GF-D8 (cell line): Measurements from ENCODE around the gene HTT.

ENCODE experiments used
- DNase-seq: peaks from one replicate; lab custom pipeline; 2025; lab: John Stamatoyannopoulos, UW

The HTT gene

GRCh38 chr4:3234171-3235029 is 159.9 kb downstream of the HTT start:
- DNase-seq = no peak

- no peak for DNase-seq
These were observed 160.5 kb downstream of the HTT start for GRCh38 chr4:3235030-3235345.

GRCh38 chr4:3235581-3235980 is 161.1 kb downstream of the HTT start:
- DNase-seq = no peak

GRCh38 chr4:3236326-3236878 is 161.9 kb downstream of the HTT start:
- no peak for DNase-seq

GRCh38 chr4:3237266-3237665 is 162.8 kb downstream of the HTT start:
- DNase-seq = no peak

GRCh38 chr4:3237712-3238560 is 163.5 kb downstream of the HTT start:
- DNase-seq = no peak

- DNase-seq = no peak
These were observed 164.2 kb downstream of the HTT start for GRCh38 chr4:3238721-3239120.

- no peak for DNase-seq
These were observed 164.8 kb downstream of the HTT start for GRCh38 chr4:3239303-3239702.

- no peak for DNase-seq
These were observed 165.8 kb downstream of the HTT start for GRCh38 chr4:3239998-3240920.

GRCh38 chr4:3240936-3241522 is 166.5 kb downstream of the HTT start:
- DNase-seq = no peak

- no peak for DNase-seq
These were observed 167.5 kb downstream of the HTT start for GRCh38 chr4:3241898-3242524.

- DNase-seq = no peak
These were observed 168.8 kb downstream of the HTT start for GRCh38 chr4:3243136-3243780.

GRCh38 chr4:3244002-3244401 is 169.5 kb downstream of the HTT start:
- DNase-seq = no peak

GRCh38 chr4:3244747-3245146 is 170.3 kb downstream of the HTT start:
- DNase-seq = no peak

- DNase-seq = no peak
These were observed 171.2 kb downstream of the HTT start for GRCh38 chr4:3245676-3246075.

- no peak for DNase-seq
These were observed 172.2 kb downstream of the HTT start for GRCh38 chr4:3246458-3247398.

GRCh38 chr4:3247399-3248177 is 173.1 kb downstream of the HTT start:
- no peak for DNase-seq

GRCh38 chr4:3248178-3248480 is 173.6 kb downstream of the HTT start:
- no peak for DNase-seq
